SK-N-MC (cell line): ENCODE data around the gene RAMP1.

Experiments
- EZH2 ChIP-seq: fragments of 200-600 bp; sonication (generic); IDR thresholded peaks from one replicate; pipeline ENCODE4 v1.6.1; 2017; ENCODE audit warnings: antibody characterized with exemption
- POLR2AphosphoS5 ChIP-seq: IDR thresholded peaks from 2 replicates; pipeline ENCODE4 v1.6.1; 2012; ENCODE audit warnings: mild to moderate bottlenecking, low read depth, low read length, borderline replicate concordance

DNA sequence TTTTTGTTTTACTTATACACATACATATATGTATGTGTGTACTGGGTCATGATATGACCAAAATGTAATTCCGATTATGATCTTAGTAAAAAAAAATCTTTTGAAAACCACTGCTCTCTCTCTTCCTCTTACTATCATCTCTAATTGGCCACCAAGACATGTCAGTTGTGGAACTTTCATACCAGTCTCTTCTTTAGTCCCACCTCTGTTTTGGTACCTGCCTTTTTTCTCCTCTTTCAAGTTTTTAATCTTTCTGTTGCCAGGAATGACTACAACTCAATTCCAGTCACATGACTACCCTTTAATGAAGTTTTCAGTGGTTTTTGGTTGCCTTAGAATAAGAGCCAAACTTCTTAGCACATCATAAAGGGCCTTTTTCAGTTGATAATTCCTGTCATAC lies 43.8 kb upstream of the RAMP1 start:
- TF ChIP-seq POLR2AphosphoS5, result no peak
- TF ChIP-seq EZH2, result no peak
